HepG2 (cell line): Measurements from ENCODE around the gene RGMA. TPM values are rescaled to one million over a fixed set of nuclear protein-coding genes. Genes with fewer than 3 reads are reported as not detected.

ENCODE experiments used
- ATAC-seq: fragments of 200-7000 bp; cut with Tn5 transposase; 3 replicates; pipeline ENCODE4 v1.9.1; 2020; ENCODE audit warnings: mild to moderate bottlenecking, moderate library complexity
- BruUV-seq: library from RNA; stranded (reverse); fragments of 400-500 nt; replicated peaks from 2 replicates; lab custom pipeline; 2021; lab: Mats Ljungman, UMichigan
- CTCF ChIA-PET: fragments of 300-600 bp; formaldehyde crosslinking; extraction: SDS; loops from one replicate; lab custom pipeline; 2021; ENCODE audit warnings: low total read pairs, inconsistent platforms, low intra/inter-chr PET ratio; lab: Yijun Ruan, JAX
- POLR2A ChIA-PET: fragments of 350-600 bp; sonication (Branson Sonifier 250); formaldehyde crosslinking; loops from one replicate; lab custom pipeline; 2020; ENCODE audit warnings: antibody characterized with exemption, inconsistent platforms; lab: Yijun Ruan, JAX
- DNase-seq: peaks from one replicate; pipeline ENCODE4 v3.0.0-alpha.2; 2015; ENCODE audit warnings: low spot score
- FAIRE-seq: peaks from 3 replicates; lab custom pipeline; 2011; peaks lifted over from hg19 to GRCh38; lab: Jason Lieb, UNC
- H2AFZ ChIP-seq: one replicate; pipeline ENCODE4 v1.6.1; 2011; ENCODE audit warnings: low read length, inconsistent platforms
- H3K27ac ChIP-seq: fragments of 300-600 bp; 3 replicates; pipeline ENCODE4 v1.8.0; 2011; ENCODE audit warnings: mixed run types, mild to moderate bottlenecking, mixed read lengths, low read length, inconsistent platforms; ENCODE audit not compliant: insufficient read depth; ENCODE audit errors: extremely low read length
- H3K27me3 ChIP-seq, 2 experiments: fragments of 200-600 bp in 1 of 2; 2 replicates in 1 of 2; 3 replicates in 1 of 2; pipeline versions ENCODE4 v1.6.0 to v1.8.0; 2011; ENCODE audit warnings: low read length in 2 of 2, mild to moderate bottlenecking in 2 of 2, moderate library complexity in 2 of 2, inconsistent platforms in 1 of 2; ENCODE audit not compliant: insufficient read depth in 2 of 2, control insufficient read depth in 1 of 2
- H3K36me3 ChIP-seq, 2 experiments: fragments of 200-600 bp in 1 of 2; replicated peaks in 1 of 2; 2 replicates in 1 of 2; 3 replicates in 1 of 2; pipeline versions ENCODE4 v1.5.1 to v1.8.0; 2011; ENCODE audit warnings: low read length in 2 of 2, inconsistent platforms in 1 of 2; ENCODE audit not compliant: insufficient read depth in 2 of 2, control insufficient read depth in 1 of 2
- H3K4me1 ChIP-seq: 2 replicates; pipeline ENCODE4 v1.5.1; 2012; ENCODE audit warnings: low read length, inconsistent platforms; ENCODE audit not compliant: insufficient read depth
- H3K4me2 ChIP-seq: 2 replicates; pipeline ENCODE4 v1.6.0; 2011; ENCODE audit warnings: low read depth, low read length, inconsistent platforms
- H3K4me3 ChIP-seq, 3 experiments: fragments of 200-600 bp in 1 of 3; sonication (generic), shearing (Covaris generic) in 1 of 3; replicated peaks in 1 of 3; 2 replicates each; pipeline ENCODE4 v1.5.1; 2011 to 2016; ENCODE audit warnings: low read length in 3 of 3, inconsistent platforms in 2 of 3, low read depth in 2 of 3, mild to moderate bottlenecking in 2 of 3, control low read depth in 1 of 3, mixed read lengths in 1 of 3; ENCODE audit not compliant: insufficient read depth in 1 of 3
- H3K79me2 ChIP-seq: one replicate; pipeline ENCODE4 v1.6.1; 2011; ENCODE audit warnings: low read length, inconsistent platforms; ENCODE audit not compliant: insufficient read depth
- H3K9ac ChIP-seq: 2 replicates; pipeline ENCODE4 v1.6.0; 2011; ENCODE audit warnings: mild to moderate bottlenecking, low read depth, low read length, inconsistent platforms; ENCODE audit not compliant: insufficient read depth
- H3K9me3 ChIP-seq: 2 replicates; pipeline ENCODE4 v1.5.1; 2012; ENCODE audit warnings: mild to moderate bottlenecking, low read length
- H4K20me1 ChIP-seq: 2 replicates; pipeline ENCODE4 v1.6.0; 2011; ENCODE audit warnings: inconsistent platforms, mild to moderate bottlenecking, low read length, moderate library complexity; ENCODE audit not compliant: insufficient read depth
- CHCHD3 ChIP-seq: sonication (generic); formaldehyde crosslinking; IDR thresholded peaks from 2 replicates; pipeline ENCODE4 v1.8.0; 2022; ENCODE audit warnings: mild to moderate bottlenecking, missing genetic modification reagents, moderate library complexity
- GABPB1 ChIP-seq: IDR thresholded peaks from 2 replicates; pipeline ENCODE4 v1.6.1; 2016; ENCODE audit warnings: mild to moderate bottlenecking, missing genetic modification reagents, moderate library complexity, missing compliant biosample characterization
- KAT7 ChIP-seq: IDR thresholded peaks from 2 replicates; pipeline ENCODE4 v1.6.1; 2018; ENCODE audit warnings: borderline replicate concordance, missing compliant biosample characterization
- KLF12 ChIP-seq: sonication (generic); formaldehyde crosslinking; IDR thresholded peaks from 2 replicates; pipeline ENCODE4 v1.4.0; 2020; ENCODE audit warnings: missing genetic modification reagents, borderline replicate concordance
- PAF1 ChIP-seq: IDR thresholded peaks from 2 replicates; pipeline ENCODE4 v1.6.1; 2016; ENCODE audit warnings: missing genetic modification reagents, missing compliant biosample characterization
- SMAD3 ChIP-seq: sonication (generic); formaldehyde crosslinking; IDR thresholded peaks from 2 replicates; pipeline ENCODE4 v1.4.0; 2020; ENCODE audit warnings: missing genetic modification reagents
- ZKSCAN5 ChIP-seq: sonication (generic); formaldehyde crosslinking; IDR thresholded peaks from 2 replicates; pipeline ENCODE4 v1.5.1; 2020; ENCODE audit warnings: mild to moderate bottlenecking, missing genetic modification reagents
- ZNF431 ChIP-seq: sonication (generic); formaldehyde crosslinking; IDR thresholded peaks from 2 replicates; pipeline ENCODE4 v1.9.0; 2022; ENCODE audit warnings: missing genetic modification reagents, low read depth, mild to moderate bottlenecking, borderline replicate concordance
- ZNF644 ChIP-seq: IDR thresholded peaks from 2 replicates; pipeline ENCODE4 v1.6.1; 2016; ENCODE audit warnings: low read depth
- ZSCAN29 ChIP-seq: sonication (generic); formaldehyde crosslinking; conservative IDR thresholded peaks from 2 replicates; pipeline ENCODE4 v1.4.0; 2020; ENCODE audit warnings: mild to moderate bottlenecking, missing genetic modification reagents
- WGBS: methylation state at CpG from one replicate; pipeline ENCODE4 v1.1.6; 2017; ENCODE audit warnings: low lambda C conversion rate; 5-methylcytosine and 5-hydroxymethylcytosine counted together
- in situ Hi-C: cut with HindIII; loops from 2 replicates; pipeline ENCODE4 v1.10.0; 2017; ENCODE audit warnings: low pct_unique_long_range_greater_than_20kb; ENCODE audit not compliant: extremely low pct_ligation_motif_present
- intact Hi-C: fragments of 100-400 bp; cut with micrococcal nuclease; formaldehyde crosslinking; loops from one replicate; pipeline ENCODE4 v1.10.0; 2022; ENCODE audit not compliant: unreplicated experiment
- polyA plus RNA-seq, 8 experiments: library from polyadenylated mRNA; depleted of rRNA in 3 of 8; stranded (reverse) in 7 of 8; unstranded in 1 of 8; fragments of >200 nt; fragmentation: Illumina TruSeq in 4 of 8; extraction: Trizol in 4 of 8; gene quantifications; 2 replicates each; pipeline versions ENCODE4 v1.2.1 to v1.2.3, GENCODE V29; 2011 to 2016; ENCODE audit warnings: low read depth in 4 of 8, missing spikeins in 1 of 8, mixed read lengths in 1 of 8; ENCODE audit not compliant: insufficient read depth in 1 of 8
- total RNA-seq, 5 experiments: library from RNA; depleted of rRNA; stranded (reverse); fragments of >200 nt; fragmentation: Illumina TruSeq; extraction: Trizol; gene quantifications; 2 replicates each; pipeline ENCODE4 v1.2.3, GENCODE V29; 2016; ENCODE audit warnings: low read depth in 1 of 5
- TF ChIP-seq, protein P1 (sequence below), 2 experiments: sonication (generic) in 1 of 2; formaldehyde crosslinking in 1 of 2; IDR thresholded peaks; 2 replicates each; pipeline versions ENCODE4 v1.4.0 to v1.6.1; 2018 to 2020; ENCODE audit warnings: missing genetic modification reagents in 2 of 2, borderline replicate concordance in 1 of 2, low read depth in 1 of 2, mild to moderate bottlenecking in 1 of 2, missing biosample characterization in 1 of 2
- TF ChIP-seq, protein P2 (sequence below): fragments of 450-650 bp; IDR thresholded peaks from 2 replicates; pipeline ENCODE4 v1.6.1; 2017; ENCODE audit warnings: mild to moderate bottlenecking
- TF ChIP-seq, protein P3 (sequence below): sonication (generic); formaldehyde crosslinking; IDR thresholded peaks from 2 replicates; pipeline ENCODE4 v1.5.1; 2020; ENCODE audit warnings: missing genetic modification reagents, mild to moderate bottlenecking, borderline replicate concordance
- TF ChIP-seq, protein P4 (sequence below): IDR thresholded peaks from 2 replicates; pipeline ENCODE4 v1.6.1; 2016; ENCODE audit warnings: missing compliant biosample characterization, missing genetic modification reagents, borderline replicate concordance

The RGMA gene
- total and polyA plus RNA-seq, 2 of the 13 experiments (the other 11 are each of a cell fraction or from before 2014, with no cell fraction given) = not detected

DNA sequence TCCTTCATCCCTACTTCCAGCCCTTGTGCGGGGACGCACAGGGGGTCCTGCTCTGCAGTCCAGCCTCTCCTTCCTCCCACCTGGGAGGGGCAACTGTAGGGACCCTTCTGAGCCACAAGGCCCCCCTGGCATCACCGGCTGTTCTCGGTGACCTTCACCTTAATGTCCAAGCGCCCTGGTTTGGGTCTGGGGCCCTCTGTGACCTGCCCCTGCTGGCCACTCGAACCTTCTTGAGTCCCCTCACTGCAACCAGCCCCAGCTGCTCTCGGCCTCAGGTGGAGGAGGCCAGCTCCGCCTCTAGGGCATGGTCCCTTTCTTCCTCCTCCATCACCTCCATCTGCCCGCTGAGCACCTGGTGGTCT, 57.9 kb downstream of the RGMA start:
- peak overlapping the region in 1 of 3 experiments; percentile 67; a peak in 1 of 6 replicates for H3K4me3 ChIP-seq
- POLR2A ChIA-PET = no interaction called here
- CTCF ChIA-PET = interaction anchor here (2.8 kb wide), 1 partner anchor 1089 kb away, joined by 30 read pairs; no protein-coding TSS in a partner anchor
- H3K79me2 ChIP-seq = no peaks in the 10 kb centered on the region
- peak overlapping the region; percentile 79 for H3K4me2 ChIP-seq
- BruUV-seq = no TSS peak
- H3K9ac ChIP-seq = no peak overlapping the region
- intact Hi-C loops = loop anchor here (2.0 to 5.0 kb wide), 2 partner anchors 966 to 1294 kb away; no protein-coding TSS in a partner anchor
- no peak for DNase-seq
- peaks cover 4 to 8% of the 10 kb centered on the region in 2 experiments; a peak in 3 of 5 replicates for H3K36me3 ChIP-seq
- peaks cover 26% of the 10 kb centered on the region for H3K4me1 ChIP-seq
- FAIRE-seq = no peak
- peaks cover 12% of the 10 kb centered on the region; the same call in 1 of the 2 replicates for H4K20me1 ChIP-seq
- whole genome bisulfite sequencing = 53% methylated on average over 7 of the region's 9 CpGs
- H3K27ac ChIP-seq = no peak overlapping the region
- H3K27me3 ChIP-seq = 0 out of 5 replicates have a peak, but pooled peaks cover 0 to 8% of the 10 kb centered on the region in 2 experiments
- peak; percentile 0; the same call in 2 of the 3 replicates for ATAC-seq
- in situ Hi-C loops = loop anchor here (5.0 kb wide), 2 partner anchors 946 to 1091 kb away; no protein-coding TSS in a partner anchor
- no peak overlapping the region for H2AFZ ChIP-seq
- H3K9me3 ChIP-seq = no peaks in the 10 kb centered on the region
- no peak for TF ChIP-seq ZNF644
- no peak for TF ChIP-seq CHCHD3 (CRISPR knock-in tag)
- no peak for TF ChIP-seq ZKSCAN5 (CRISPR knock-in tag)
- no peak for TF ChIP-seq SMAD3
- TF ChIP-seq ZNF431 = no peak
- no peak for TF ChIP-seq GABPB1 (CRISPR knock-in tag)
- TF ChIP-seq, protein P1, sequence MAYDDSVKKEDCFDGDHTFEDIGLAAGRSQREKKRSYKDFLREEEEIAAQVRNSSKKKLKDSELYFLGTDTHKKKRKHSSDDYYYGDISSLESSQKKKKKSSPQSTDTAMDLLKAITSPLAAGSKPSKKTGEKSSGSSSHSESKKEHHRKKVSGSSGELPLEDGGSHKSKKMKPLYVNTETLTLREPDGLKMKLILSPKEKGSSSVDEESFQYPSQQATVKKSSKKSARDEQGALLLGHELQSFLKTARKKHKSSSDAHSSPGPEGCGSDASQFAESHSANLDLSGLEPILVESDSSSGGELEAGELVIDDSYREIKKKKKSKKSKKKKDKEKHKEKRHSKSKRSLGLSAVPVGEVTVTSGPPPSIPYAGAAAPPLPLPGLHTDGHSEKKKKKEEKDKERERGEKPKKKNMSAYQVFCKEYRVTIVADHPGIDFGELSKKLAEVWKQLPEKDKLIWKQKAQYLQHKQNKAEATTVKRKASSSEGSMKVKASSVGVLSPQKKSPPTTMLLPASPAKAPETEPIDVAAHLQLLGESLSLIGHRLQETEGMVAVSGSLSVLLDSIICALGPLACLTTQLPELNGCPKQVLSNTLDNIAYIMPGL (CRISPR knock-in tag; IDR thresholded peaks at IDR 0.05; ENCODE audit: borderline replicate concordance in 1 of 2, low read depth in 1 of 2) = no peak
- TF ChIP-seq ZSCAN29 (CRISPR knock-in tag) = no peak
- TF ChIP-seq, protein P2, sequence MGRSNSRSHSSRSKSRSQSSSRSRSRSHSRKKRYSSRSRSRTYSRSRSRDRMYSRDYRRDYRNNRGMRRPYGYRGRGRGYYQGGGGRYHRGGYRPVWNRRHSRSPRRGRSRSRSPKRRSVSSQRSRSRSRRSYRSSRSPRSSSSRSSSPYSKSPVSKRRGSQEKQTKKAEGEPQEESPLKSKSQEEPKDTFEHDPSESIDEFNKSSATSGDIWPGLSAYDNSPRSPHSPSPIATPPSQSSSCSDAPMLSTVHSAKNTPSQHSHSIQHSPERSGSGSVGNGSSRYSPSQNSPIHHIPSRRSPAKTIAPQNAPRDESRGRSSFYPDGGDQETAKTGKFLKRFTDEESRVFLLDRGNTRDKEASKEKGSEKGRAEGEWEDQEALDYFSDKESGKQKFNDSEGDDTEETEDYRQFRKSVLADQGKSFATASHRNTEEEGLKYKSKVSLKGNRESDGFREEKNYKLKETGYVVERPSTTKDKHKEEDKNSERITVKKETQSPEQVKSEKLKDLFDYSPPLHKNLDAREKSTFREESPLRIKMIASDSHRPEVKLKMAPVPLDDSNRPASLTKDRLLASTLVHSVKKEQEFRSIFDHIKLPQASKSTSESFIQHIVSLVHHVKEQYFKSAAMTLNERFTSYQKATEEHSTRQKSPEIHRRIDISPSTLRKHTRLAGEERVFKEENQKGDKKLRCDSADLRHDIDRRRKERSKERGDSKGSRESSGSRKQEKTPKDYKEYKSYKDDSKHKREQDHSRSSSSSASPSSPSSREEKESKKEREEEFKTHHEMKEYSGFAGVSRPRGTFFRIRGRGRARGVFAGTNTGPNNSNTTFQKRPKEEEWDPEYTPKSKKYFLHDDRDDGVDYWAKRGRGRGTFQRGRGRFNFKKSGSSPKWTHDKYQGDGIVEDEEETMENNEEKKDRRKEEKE = no peak
- TF ChIP-seq, protein P3, sequence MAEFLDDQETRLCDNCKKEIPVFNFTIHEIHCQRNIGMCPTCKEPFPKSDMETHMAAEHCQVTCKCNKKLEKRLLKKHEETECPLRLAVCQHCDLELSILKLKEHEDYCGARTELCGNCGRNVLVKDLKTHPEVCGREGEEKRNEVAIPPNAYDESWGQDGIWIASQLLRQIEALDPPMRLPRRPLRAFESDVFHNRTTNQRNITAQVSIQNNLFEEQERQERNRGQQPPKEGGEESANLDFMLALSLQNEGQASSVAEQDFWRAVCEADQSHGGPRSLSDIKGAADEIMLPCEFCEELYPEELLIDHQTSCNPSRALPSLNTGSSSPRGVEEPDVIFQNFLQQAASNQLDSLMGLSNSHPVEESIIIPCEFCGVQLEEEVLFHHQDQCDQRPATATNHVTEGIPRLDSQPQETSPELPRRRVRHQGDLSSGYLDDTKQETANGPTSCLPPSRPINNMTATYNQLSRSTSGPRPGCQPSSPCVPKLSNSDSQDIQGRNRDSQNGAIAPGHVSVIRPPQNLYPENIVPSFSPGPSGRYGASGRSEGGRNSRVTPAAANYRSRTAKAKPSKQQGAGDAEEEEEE (CRISPR knock-in tag) = no peak
- TF ChIP-seq, protein P4, sequence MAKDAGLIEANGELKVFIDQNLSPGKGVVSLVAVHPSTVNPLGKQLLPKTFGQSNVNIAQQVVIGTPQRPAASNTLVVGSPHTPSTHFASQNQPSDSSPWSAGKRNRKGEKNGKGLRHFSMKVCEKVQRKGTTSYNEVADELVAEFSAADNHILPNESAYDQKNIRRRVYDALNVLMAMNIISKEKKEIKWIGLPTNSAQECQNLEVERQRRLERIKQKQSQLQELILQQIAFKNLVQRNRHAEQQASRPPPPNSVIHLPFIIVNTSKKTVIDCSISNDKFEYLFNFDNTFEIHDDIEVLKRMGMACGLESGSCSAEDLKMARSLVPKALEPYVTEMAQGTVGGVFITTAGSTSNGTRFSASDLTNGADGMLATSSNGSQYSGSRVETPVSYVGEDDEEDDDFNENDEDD (CRISPR knock-in tag) = no peak
- TF ChIP-seq KLF12 (CRISPR knock-in tag) = no peak
- TF ChIP-seq PAF1 (CRISPR knock-in tag) = no peak
- no peak for TF ChIP-seq KAT7 (CRISPR knock-in tag)
